ENCODE measurements around the gene ZNF121. TPM values are rescaled to one million over a fixed set of nuclear protein-coding genes. Genes with fewer than 3 reads are reported as not detected.

ZNF121 gene
- total RNA-seq, 1 experiment from 2014 or later = 61.1 TPM

DNA sequence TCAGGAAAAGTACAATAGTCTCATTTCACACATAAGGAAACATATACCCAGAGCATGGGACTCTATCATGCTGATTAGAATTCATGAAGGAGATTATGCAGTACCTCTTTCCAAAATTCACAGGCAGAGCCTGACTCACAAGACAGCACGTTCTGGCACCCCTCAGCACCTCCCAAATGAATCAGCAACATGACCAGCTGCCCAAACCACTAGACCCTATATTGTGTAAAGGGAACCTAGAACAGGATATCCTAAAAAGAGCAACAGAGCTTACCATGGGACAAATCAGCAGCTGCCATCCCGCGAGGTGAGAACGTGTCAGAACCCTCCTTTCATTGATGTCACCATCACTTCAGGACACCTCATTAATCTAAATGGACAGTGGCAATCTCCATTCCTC is 48.4 kb downstream of the ZNF121 start:
- H3K27ac Mint-ChIP-seq (ENCODE audit: unreplicated experiment) = no peak overlapping the region
- no peak for DNase-seq
- TF ChIP-seq CTCF (IDR thresholded peaks at IDR 0.05; ENCODE audit: unreplicated experiment) = no peak
- CTCF ChIA-PET = no interaction called here
- H3K36me3 Mint-ChIP-seq (ENCODE audit: insufficient read depth, unreplicated experiment) = peaks cover 56% of the 10 kb centered on the region
- H3K4me1 Mint-ChIP-seq (ENCODE audit: low read depth, unreplicated experiment) = no peaks in the 10 kb centered on the region
- H3K27me3 Mint-ChIP-seq (ENCODE audit: unreplicated experiment) = no peaks in the 10 kb centered on the region
- intact Hi-C loops (cut with micrococcal nuclease; ENCODE audit: unreplicated experiment) = no loop called here
- no peak overlapping the region for H3K4me3 Mint-ChIP-seq (ENCODE audit: low read depth, unreplicated experiment)
- BruUV-seq (replicated peaks) = no TSS peak
- peaks cover 9% of the 10 kb centered on the region for H3K9me3 Mint-ChIP-seq (ENCODE audit: low read depth, unreplicated experiment)

DNA sequence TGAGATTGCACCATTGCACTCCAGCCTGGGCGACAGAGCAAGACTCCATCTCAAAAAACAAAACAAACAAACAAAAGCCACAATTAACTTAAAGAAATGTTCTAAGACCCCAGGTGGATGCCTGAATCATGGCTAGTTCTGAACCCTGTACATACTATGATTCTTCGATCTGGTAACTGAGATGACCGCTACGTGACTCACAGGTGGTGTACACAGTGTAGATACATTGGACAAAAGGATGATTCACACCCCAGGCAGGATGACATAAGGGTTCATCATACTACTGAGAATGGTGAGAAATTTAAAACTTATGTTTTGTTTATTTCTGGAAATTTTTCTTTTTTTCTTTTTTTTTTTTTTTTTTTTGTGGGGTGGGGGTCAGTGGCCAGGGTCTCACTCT is 52.4 kb downstream of the ZNF121 start:
- Mint-ChIP-seq H3K27me3 (ENCODE audit: unreplicated experiment) (no peaks in the 10 kb centered on the region), H3K27ac (ENCODE audit: unreplicated experiment) (no peak overlapping the region), H3K36me3 (ENCODE audit: insufficient read depth, unreplicated experiment) (peaks cover 52% of the 10 kb centered on the region), H3K4me3 (ENCODE audit: low read depth, unreplicated experiment) (no peak overlapping the region), H3K9me3 (ENCODE audit: low read depth, unreplicated experiment) (peaks cover 4% of the 10 kb centered on the region), H3K4me1 (ENCODE audit: low read depth, unreplicated experiment) (no peaks in the 10 kb centered on the region)
- intact Hi-C loops (cut with micrococcal nuclease; ENCODE audit: unreplicated experiment) = no loop called here
- no peak for DNase-seq
- CTCF ChIA-PET = no interaction called here
- no TSS peak for BruUV-seq (replicated peaks)
- TF ChIP-seq CTCF (IDR thresholded peaks at IDR 0.05; ENCODE audit: unreplicated experiment) = no peak

- H3K27me3 Mint-ChIP-seq (ENCODE audit: unreplicated experiment) = no peaks in the 10 kb centered on the region
- no peak for TF ChIP-seq CTCF (IDR thresholded peaks at IDR 0.05; ENCODE audit: unreplicated experiment)
- no TSS peak for BruUV-seq (replicated peaks)
- no peak for DNase-seq
- peaks cover 8% of the 10 kb centered on the region for H3K9me3 Mint-ChIP-seq (ENCODE audit: low read depth, unreplicated experiment)
- H3K36me3 Mint-ChIP-seq (ENCODE audit: insufficient read depth, unreplicated experiment) = peaks cover 37% of the 10 kb centered on the region
- H3K4me3 Mint-ChIP-seq (ENCODE audit: low read depth, unreplicated experiment) = no peak overlapping the region
- CTCF ChIA-PET = no interaction called here
- H3K4me1 Mint-ChIP-seq (ENCODE audit: low read depth, unreplicated experiment) = no peaks in the 10 kb centered on the region
- intact Hi-C loops (cut with micrococcal nuclease; ENCODE audit: unreplicated experiment) = no loop called here
- H3K27ac Mint-ChIP-seq (ENCODE audit: unreplicated experiment) = no peak overlapping the region
Observed at GRCh38 chr19:9528757-9529336, 55.5 kb downstream of the ZNF121 start.

DNA sequence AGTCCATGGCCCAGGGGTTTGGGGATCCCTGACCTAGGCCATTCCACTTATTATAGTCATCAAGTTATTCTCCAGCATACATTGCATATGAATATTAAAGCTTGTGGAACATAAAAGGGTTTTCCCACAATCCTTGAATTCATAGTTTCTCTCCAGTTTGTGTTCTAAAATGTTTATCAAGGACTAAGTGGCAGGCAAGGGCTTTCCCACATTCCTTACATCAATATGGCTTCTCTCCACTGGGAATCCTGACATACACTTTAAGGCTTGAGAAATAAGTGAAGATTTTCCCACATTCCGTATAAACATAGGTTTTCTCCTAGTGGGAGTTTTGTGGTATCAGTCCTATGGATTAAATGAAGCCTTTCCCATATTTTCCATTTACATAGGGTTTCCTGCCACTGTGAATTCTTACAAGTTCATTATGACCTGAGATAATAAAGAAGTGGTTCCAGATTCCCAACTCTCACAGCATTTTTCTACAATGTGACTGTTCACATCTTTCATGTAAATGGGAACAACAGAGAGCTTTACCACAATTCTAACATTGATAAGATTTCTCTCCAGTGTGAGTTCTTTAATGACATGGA is 60.3 kb downstream of the ZNF121 start:
- H3K4me3 Mint-ChIP-seq (ENCODE audit: low read depth, unreplicated experiment) = no peak overlapping the region
- H3K27ac Mint-ChIP-seq (ENCODE audit: unreplicated experiment) = no peak overlapping the region
- H3K4me1 Mint-ChIP-seq (ENCODE audit: low read depth, unreplicated experiment) = no peaks in the 10 kb centered on the region
- peaks cover 8% of the 10 kb centered on the region for H3K9me3 Mint-ChIP-seq (ENCODE audit: low read depth, unreplicated experiment)
- CTCF ChIA-PET = no interaction called here
- TF ChIP-seq CTCF (IDR thresholded peaks at IDR 0.05; ENCODE audit: unreplicated experiment) = no peak
- H3K36me3 Mint-ChIP-seq (ENCODE audit: insufficient read depth, unreplicated experiment) = peaks cover 5% of the 10 kb centered on the region
- H3K27me3 Mint-ChIP-seq (ENCODE audit: unreplicated experiment) = no peaks in the 10 kb centered on the region
- no peak for DNase-seq
- BruUV-seq (replicated peaks) = no TSS peak
- intact Hi-C loops (cut with micrococcal nuclease; ENCODE audit: unreplicated experiment) = no loop called here

Other genes starting within 250 kb of the ZNF121 start
- 2.2 and 2.5 TPM in 2 replicates for gene ZNF177, start 221.5 kb downstream of the ZNF121 start, total RNA-seq (2022)
- 12.7 and 13.1 TPM in 2 replicates for gene ZNF266, start 148.9 kb downstream of the ZNF121 start, total RNA-seq (2022)
- gene ZNF560, start 85.9 kb downstream of the ZNF121 start, total RNA-seq (2022) = not detected in 2 replicates
- gene ZNF426, start 45.9 kb downstream of the ZNF121 start, total RNA-seq (2022) = 7.8 and 9.4 TPM in 2 replicates
- 26.0 and 27.3 TPM in 2 replicates for gene ZNF561, start 36.7 kb upstream of the ZNF121 start, total RNA-seq (2022)
- 31.8 and 35.2 TPM in 2 replicates for gene ZNF562, start 90.6 kb upstream of the ZNF121 start, total RNA-seq (2022)
- 7.8 and 8.0 TPM in 2 replicates for gene ZNF846, start 184.2 kb upstream of the ZNF121 start, total RNA-seq (2022)
- gene FBXL12, start 234.6 kb upstream of the ZNF121 start, total RNA-seq (2022) = 20.7 and 21.4 TPM in 2 replicates
- 233 and 234 TPM in 2 replicates for gene UBL5, start 243.4 kb upstream of the ZNF121 start, total RNA-seq (2022)